ENCODE results near the gene C21orf58.
"Not testable (repeated sequence)": the region's sequence is repeated elsewhere in the genome, so short reads cannot be mapped to it uniquely, and the experiment has no call there.

The C21orf58 gene

GRCh38 chr21:46325073-46325912, 1.6 kb upstream of the C21orf58 start:
- in situ Hi-C loops (cut with MboI; ENCODE audit: low sequenced_read_pairs) = no loop called here

- in situ Hi-C loops (cut with MboI; ENCODE audit: low sequenced_read_pairs) = no loop called here
Measured at GRCh38 chr21:46324390-46325072, 861 bp upstream of the C21orf58 start.

- in situ Hi-C loops (cut with MboI; ENCODE audit: low sequenced_read_pairs) = no loop called here
Measured at GRCh38 chr21:46323227-46323709, 402 bp downstream of the C21orf58 start.

GRCh38 chr21:46322351-46323226, 1.1 kb downstream of the C21orf58 start:
- in situ Hi-C loops (cut with MboI; ENCODE audit: low sequenced_read_pairs) = no loop called here

- in situ Hi-C loops (cut with MboI; ENCODE audit: low sequenced_read_pairs) = no loop called here
Measured at GRCh38 chr21:46320331-46320801, 3.3 kb downstream of the C21orf58 start.

- in situ Hi-C loops (cut with MboI; ENCODE audit: low sequenced_read_pairs) = no loop called here
Measured at GRCh38 chr21:46319186-46319585, 4.5 kb downstream of the C21orf58 start.

GRCh38 chr21:46318464-46318845, 5.2 kb downstream of the C21orf58 start:
- in situ Hi-C loops (cut with MboI; ENCODE audit: low sequenced_read_pairs) = no loop called here

GRCh38 chr21:46317710-46318463, 5.8 kb downstream of the C21orf58 start:
- in situ Hi-C loops (cut with MboI; ENCODE audit: low sequenced_read_pairs) = no loop called here

- in situ Hi-C loops (cut with MboI; ENCODE audit: low sequenced_read_pairs) = no loop called here
Measured at GRCh38 chr21:46316708-46317324, 6.9 kb downstream of the C21orf58 start.

- in situ Hi-C loops (cut with MboI; ENCODE audit: low sequenced_read_pairs) = no loop called here
Measured at GRCh38 chr21:46314441-46315020, 9.1 kb downstream of the C21orf58 start.

GRCh38 chr21:46312949-46313348, 10.7 kb downstream of the C21orf58 start:
- in situ Hi-C loops (cut with MboI; ENCODE audit: low sequenced_read_pairs) = no loop called here

GRCh38 chr21:46311568-46311967, 12.1 kb downstream of the C21orf58 start:
- in situ Hi-C loops (cut with MboI; ENCODE audit: low sequenced_read_pairs) = no loop called here

- in situ Hi-C loops (cut with MboI; ENCODE audit: low sequenced_read_pairs) = not testable (repeated sequence)
Measured at GRCh38 chr21:46310260-46310659, 13.4 kb downstream of the C21orf58 start.

- in situ Hi-C loops (cut with MboI; ENCODE audit: low sequenced_read_pairs) = no loop called here
Measured at GRCh38 chr21:46308431-46308830, 15.2 kb downstream of the C21orf58 start.

GRCh38 chr21:46307625-46308024, 16.0 kb downstream of the C21orf58 start:
- in situ Hi-C loops (cut with MboI; ENCODE audit: low sequenced_read_pairs) = no loop called here

- in situ Hi-C loops (cut with MboI; ENCODE audit: low sequenced_read_pairs) = no loop called here
Measured at GRCh38 chr21:46304955-46305354, 18.7 kb downstream of the C21orf58 start.

- in situ Hi-C loops (cut with MboI; ENCODE audit: low sequenced_read_pairs) = no loop called here
Measured at GRCh38 chr21:46304437-46304836, 19.2 kb downstream of the C21orf58 start.

GRCh38 chr21:46301759-46302158, 21.9 kb downstream of the C21orf58 start:
- in situ Hi-C loops (cut with MboI; ENCODE audit: low sequenced_read_pairs) = no loop called here

GRCh38 chr21:46299167-46299566, 24.5 kb downstream of the C21orf58 start:
- in situ Hi-C loops (cut with MboI; ENCODE audit: low sequenced_read_pairs) = no loop called here

All from HL-60/S4 (cell line).